Measurements from ENCODE around the gene MOCS1.

Gene MOCS1

GRCh38 chr6:39902786-39903465 lies 31.3 kb downstream of the MOCS1 start:
- TF ChIP-seq JUND (IDR thresholded peaks at IDR 0.05; ENCODE audit: low read depth), result no peak
- peak in 1 of 2 experiments; percentile 29 for DNase-seq (ENCODE audit: low read depth in 1 of 2, low spot score in 1 of 2)
- in situ Hi-C loops (cut with HindIII; ENCODE audit: low pct_unique_long_range_greater_than_20kb, low sequenced_read_pairs), result no loop called here

GRCh38 chr6:39902136-39902535 lies 32.1 kb downstream of the MOCS1 start:
- no peak for DNase-seq (ENCODE audit: low read depth in 1 of 2, low spot score in 1 of 2)
- in situ Hi-C loops (cut with HindIII; ENCODE audit: low pct_unique_long_range_greater_than_20kb, low sequenced_read_pairs), result no loop called here
- TF ChIP-seq JUND (IDR thresholded peaks at IDR 0.05; ENCODE audit: low read depth), result no peak

GRCh38 chr6:39901670-39902069 lies 32.6 kb downstream of the MOCS1 start:
- no peak for DNase-seq (ENCODE audit: low read depth in 1 of 2, low spot score in 1 of 2)

GRCh38 chr6:39901116-39901655 lies 33.1 kb downstream of the MOCS1 start:
- no peak for TF ChIP-seq JUND (IDR thresholded peaks at IDR 0.05; ENCODE audit: low read depth)
- in situ Hi-C loops (cut with HindIII; ENCODE audit: low pct_unique_long_range_greater_than_20kb, low sequenced_read_pairs), result no loop called here
- no peak for DNase-seq (ENCODE audit: low read depth in 1 of 2, low spot score in 1 of 2)

More at GRCh38 chr6:39901670-39902069, 32.6 kb downstream of the MOCS1 start:
- TF ChIP-seq JUND (IDR thresholded peaks at IDR 0.05; ENCODE audit: low read depth), result no peak
- in situ Hi-C loops (cut with HindIII; ENCODE audit: low pct_unique_long_range_greater_than_20kb, low sequenced_read_pairs), result no loop called here

GRCh38 chr6:39899554-39900295 lies 34.5 kb downstream of the MOCS1 start:
- TF ChIP-seq JUND (IDR thresholded peaks at IDR 0.05; ENCODE audit: low read depth), result no peak
- in situ Hi-C loops (cut with HindIII; ENCODE audit: low pct_unique_long_range_greater_than_20kb, low sequenced_read_pairs), result no loop called here
- no peak for DNase-seq (ENCODE audit: low read depth in 1 of 2, low spot score in 1 of 2)

- no peak for DNase-seq (ENCODE audit: low read depth in 1 of 2, low spot score in 1 of 2)
- in situ Hi-C loops (cut with HindIII; ENCODE audit: low pct_unique_long_range_greater_than_20kb, low sequenced_read_pairs), result no loop called here
- no peak for TF ChIP-seq JUND (IDR thresholded peaks at IDR 0.05; ENCODE audit: low read depth)
Measured at GRCh38 chr6:39898625-39899024, 35.6 kb downstream of the MOCS1 start.

GRCh38 chr6:39897698-39898097 lies 36.6 kb downstream of the MOCS1 start:
- no peak for TF ChIP-seq JUND (IDR thresholded peaks at IDR 0.05; ENCODE audit: low read depth)
- in situ Hi-C loops (cut with HindIII; ENCODE audit: low pct_unique_long_range_greater_than_20kb, low sequenced_read_pairs), result no loop called here
- DNase-seq (ENCODE audit: low read depth in 1 of 2, low spot score in 1 of 2), result no peak

GRCh38 chr6:39896701-39897100 lies 37.6 kb downstream of the MOCS1 start:
- TF ChIP-seq JUND (IDR thresholded peaks at IDR 0.05; ENCODE audit: low read depth), result no peak
- in situ Hi-C loops (cut with HindIII; ENCODE audit: low pct_unique_long_range_greater_than_20kb, low sequenced_read_pairs), result no loop called here
- DNase-seq (ENCODE audit: low read depth in 1 of 2, low spot score in 1 of 2), result no peak

- no peak for DNase-seq (ENCODE audit: low read depth in 1 of 2, low spot score in 1 of 2)
- in situ Hi-C loops (cut with HindIII; ENCODE audit: low pct_unique_long_range_greater_than_20kb, low sequenced_read_pairs), result no loop called here
Measured at GRCh38 chr6:39893286-39893685, 41.0 kb downstream of the MOCS1 start.

GRCh38 chr6:39892490-39893129 lies 41.7 kb downstream of the MOCS1 start:
- in situ Hi-C loops (cut with HindIII; ENCODE audit: low pct_unique_long_range_greater_than_20kb, low sequenced_read_pairs), result no loop called here
- TF ChIP-seq JUND (IDR thresholded peaks at IDR 0.05; ENCODE audit: low read depth), result no peak
- DNase-seq (ENCODE audit: low read depth in 1 of 2, low spot score in 1 of 2), result peak in 1 of 2 experiments; percentile 52

More at GRCh38 chr6:39893286-39893685, 41.0 kb downstream of the MOCS1 start:
- TF ChIP-seq JUND (IDR thresholded peaks at IDR 0.05; ENCODE audit: low read depth), result no peak

GRCh38 chr6:39891976-39892375 lies 42.3 kb downstream of the MOCS1 start:
- no peak for DNase-seq (ENCODE audit: low read depth in 1 of 2, low spot score in 1 of 2)
- no peak for TF ChIP-seq JUND (IDR thresholded peaks at IDR 0.05; ENCODE audit: low read depth)
- in situ Hi-C loops (cut with HindIII; ENCODE audit: low pct_unique_long_range_greater_than_20kb, low sequenced_read_pairs), result no loop called here

- DNase-seq (ENCODE audit: low read depth in 1 of 2, low spot score in 1 of 2), result no peak
- in situ Hi-C loops (cut with HindIII; ENCODE audit: low pct_unique_long_range_greater_than_20kb, low sequenced_read_pairs), result no loop called here
- TF ChIP-seq JUND (IDR thresholded peaks at IDR 0.05; ENCODE audit: low read depth), result no peak
Measured at GRCh38 chr6:39891353-39891752, 42.9 kb downstream of the MOCS1 start.

GRCh38 chr6:39889229-39889628 lies 45.0 kb downstream of the MOCS1 start:
- no peak for TF ChIP-seq JUND (IDR thresholded peaks at IDR 0.05; ENCODE audit: low read depth)
- DNase-seq (ENCODE audit: low read depth in 1 of 2, low spot score in 1 of 2), result no peak
- in situ Hi-C loops (cut with HindIII; ENCODE audit: low pct_unique_long_range_greater_than_20kb, low sequenced_read_pairs), result no loop called here
